ENCODE results near the gene S100A13. TPM values are rescaled to one million over a fixed set of nuclear protein-coding genes. Genes with fewer than 3 reads are reported as not detected.

Gene S100A13
- total RNA-seq, 1 experiment from 2014 or later: 238 TPM

GRCh38 chr1:153667439-153667838, 40.1 kb upstream of the S100A13 start:
- TF ChIP-seq, protein P1, sequence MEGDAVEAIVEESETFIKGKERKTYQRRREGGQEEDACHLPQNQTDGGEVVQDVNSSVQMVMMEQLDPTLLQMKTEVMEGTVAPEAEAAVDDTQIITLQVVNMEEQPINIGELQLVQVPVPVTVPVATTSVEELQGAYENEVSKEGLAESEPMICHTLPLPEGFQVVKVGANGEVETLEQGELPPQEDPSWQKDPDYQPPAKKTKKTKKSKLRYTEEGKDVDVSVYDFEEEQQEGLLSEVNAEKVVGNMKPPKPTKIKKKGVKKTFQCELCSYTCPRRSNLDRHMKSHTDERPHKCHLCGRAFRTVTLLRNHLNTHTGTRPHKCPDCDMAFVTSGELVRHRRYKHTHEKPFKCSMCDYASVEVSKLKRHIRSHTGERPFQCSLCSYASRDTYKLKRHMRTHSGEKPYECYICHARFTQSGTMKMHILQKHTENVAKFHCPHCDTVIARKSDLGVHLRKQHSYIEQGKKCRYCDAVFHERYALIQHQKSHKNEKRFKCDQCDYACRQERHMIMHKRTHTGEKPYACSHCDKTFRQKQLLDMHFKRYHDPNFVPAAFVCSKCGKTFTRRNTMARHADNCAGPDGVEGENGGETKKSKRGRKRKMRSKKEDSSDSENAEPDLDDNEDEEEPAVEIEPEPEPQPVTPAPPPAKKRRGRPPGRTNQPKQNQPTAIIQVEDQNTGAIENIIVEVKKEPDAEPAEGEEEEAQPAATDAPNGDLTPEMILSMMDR (IDR thresholded peaks at IDR 0.05; ENCODE audit: insufficient read depth in 1 of 2, low read depth in 1 of 2, low read length in 1 of 2, severe bottlenecking in 1 of 2, unreplicated experiment in 1 of 2): no peak
- DNase-seq: no peak
- ChIA-PET POLR2A (no interaction called here), CTCF (no interaction called here)
- H3K36me3 Mint-ChIP-seq (ENCODE audit: insufficient read depth, unreplicated experiment): peaks cover 4% of the 10 kb centered on the region
- H3K4me1 ChIP-seq: peaks cover 4% of the 10 kb centered on the region; the same call in 1 of the 2 replicates
- H3K4me1 Mint-ChIP-seq (ENCODE audit: low read depth, unreplicated experiment): peaks cover 8% of the 10 kb centered on the region
- H3K36me3 ChIP-seq (ENCODE audit: control insufficient read depth, insufficient read depth, low read length): peaks cover 12% of the 10 kb centered on the region
- H3K27ac Mint-ChIP-seq (ENCODE audit: unreplicated experiment): no peak overlapping the region
- no peak overlapping the region for H3K4me3 Mint-ChIP-seq (ENCODE audit: unreplicated experiment)
- H3K9me3 Mint-ChIP-seq (ENCODE audit: unreplicated experiment): no peaks in the 10 kb centered on the region
- intact Hi-C loops (cut with micrococcal nuclease; ENCODE audit: unreplicated experiment): no loop called here
- no peaks in the 10 kb centered on the region for H3K27me3 ChIP-seq (replicated peaks; ENCODE audit: control insufficient read depth, insufficient read depth, low read length)
- no peaks in the 10 kb centered on the region for H3K27me3 Mint-ChIP-seq (ENCODE audit: insufficient read depth, unreplicated experiment)
- no peaks in the 10 kb centered on the region for H3K9me3 ChIP-seq
- H3K4me3 ChIP-seq (ENCODE audit: low read depth, low read length): no peak overlapping the region
- BruUV-seq (replicated peaks): no TSS peak

- no peaks in the 10 kb centered on the region for H3K27me3 ChIP-seq (replicated peaks; ENCODE audit: control insufficient read depth, insufficient read depth, low read length)
- H3K4me3 ChIP-seq (ENCODE audit: low read depth, low read length): no peak overlapping the region
- H3K36me3 Mint-ChIP-seq (ENCODE audit: insufficient read depth, unreplicated experiment): peaks cover 14% of the 10 kb centered on the region
- peaks cover 13% of the 10 kb centered on the region for H3K36me3 ChIP-seq (ENCODE audit: control insufficient read depth, insufficient read depth, low read length)
- ChIA-PET CTCF (interaction anchor here (1.1 kb wide), 1 partner anchor 36 kb away, joined by 3 read pairs; the partner anchor contains the start of gene S100A13), POLR2A (interaction anchor here (0.6 kb wide), 1 partner anchor 37 kb away, joined by 3 read pairs; no protein-coding TSS in a partner anchor)
- TF ChIP-seq, protein P1 (IDR thresholded peaks at IDR 0.05; ENCODE audit: insufficient read depth in 1 of 2, low read depth in 1 of 2, low read length in 1 of 2, severe bottlenecking in 1 of 2, unreplicated experiment in 1 of 2): no peak
- no peak for DNase-seq
- intact Hi-C loops (cut with micrococcal nuclease; ENCODE audit: unreplicated experiment): no loop called here
- H3K9me3 Mint-ChIP-seq (ENCODE audit: unreplicated experiment): no peaks in the 10 kb centered on the region
- H3K27ac Mint-ChIP-seq (ENCODE audit: unreplicated experiment): no peak overlapping the region
- no peaks in the 10 kb centered on the region for H3K27me3 Mint-ChIP-seq (ENCODE audit: insufficient read depth, unreplicated experiment)
- H3K9me3 ChIP-seq: no peaks in the 10 kb centered on the region
- H3K4me3 Mint-ChIP-seq (ENCODE audit: unreplicated experiment): no peak overlapping the region
- H3K4me1 Mint-ChIP-seq (ENCODE audit: low read depth, unreplicated experiment): peaks cover 7% of the 10 kb centered on the region
- no peaks in the 10 kb centered on the region for H3K4me1 ChIP-seq
- no TSS peak for BruUV-seq (replicated peaks)
These were observed 35.9 kb upstream of the S100A13 start for GRCh38 chr1:153663211-153663610.

DNA sequence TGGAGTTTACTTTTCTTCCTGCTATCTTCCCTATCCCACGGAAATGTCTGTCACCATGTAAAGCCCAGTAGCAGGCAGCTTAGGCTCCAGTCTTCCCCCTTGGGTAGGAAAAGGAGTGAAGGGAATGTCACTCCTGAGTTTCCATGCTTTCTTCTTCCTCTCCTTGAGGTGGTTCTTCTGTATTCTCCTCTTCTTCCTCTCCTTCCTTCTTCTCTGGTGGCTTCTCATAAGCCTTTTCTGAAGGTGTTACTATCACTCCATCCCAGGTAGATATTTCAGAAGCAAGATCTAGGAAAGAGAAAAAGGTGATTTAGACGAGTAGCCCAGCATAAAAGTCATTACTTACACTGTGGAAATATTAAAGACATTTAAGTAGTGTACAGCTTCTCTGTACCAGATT, 35.0 kb upstream of the S100A13 start:
- Histone ChIP-seq H3K9me3 (no peaks in the 10 kb centered on the region), H3K36me3 (ENCODE audit: control insufficient read depth, insufficient read depth, low read length) (peaks cover 13% of the 10 kb centered on the region), H3K4me1 (no peaks in the 10 kb centered on the region), H3K4me3 (ENCODE audit: low read depth, low read length) (no peak overlapping the region), H3K27me3 (replicated peaks; ENCODE audit: control insufficient read depth, insufficient read depth, low read length) (no peaks in the 10 kb centered on the region)
- BruUV-seq (replicated peaks): TSS peak; percentile 63
- Mint-ChIP-seq H3K4me1 (ENCODE audit: low read depth, unreplicated experiment) (peaks cover 7% of the 10 kb centered on the region), H3K27me3 (ENCODE audit: insufficient read depth, unreplicated experiment) (no peaks in the 10 kb centered on the region), H3K27ac (ENCODE audit: unreplicated experiment) (no peak overlapping the region), H3K36me3 (ENCODE audit: insufficient read depth, unreplicated experiment) (peaks cover 14% of the 10 kb centered on the region), H3K4me3 (ENCODE audit: unreplicated experiment) (no peak overlapping the region), H3K9me3 (ENCODE audit: unreplicated experiment) (no peaks in the 10 kb centered on the region)
- no peak for DNase-seq
- intact Hi-C loops (cut with micrococcal nuclease; ENCODE audit: unreplicated experiment): no loop called here
- TF ChIP-seq, protein P1 (IDR thresholded peaks at IDR 0.05; ENCODE audit: insufficient read depth in 1 of 2, low read depth in 1 of 2, low read length in 1 of 2, severe bottlenecking in 1 of 2, unreplicated experiment in 1 of 2): no peak
- ChIA-PET CTCF (interaction anchor here (1.1 kb wide), 1 partner anchor 35 kb away, joined by 3 read pairs; the partner anchor contains the start of gene S100A13), POLR2A (no interaction called here)

Measured in Caco-2 (cell line).